HG03045 (cell line): ENCODE measurements around the gene ZMAT5.

Experiments
- ATAC-seq: cut with Tn5 transposase; IDR thresholded peaks from one replicate; pipeline ENCODE4 v1.9.1; 2021; ENCODE audit warnings: mild to moderate bottlenecking, moderate library complexity; ENCODE audit not compliant: unreplicated experiment

Gene ZMAT5

DNA sequence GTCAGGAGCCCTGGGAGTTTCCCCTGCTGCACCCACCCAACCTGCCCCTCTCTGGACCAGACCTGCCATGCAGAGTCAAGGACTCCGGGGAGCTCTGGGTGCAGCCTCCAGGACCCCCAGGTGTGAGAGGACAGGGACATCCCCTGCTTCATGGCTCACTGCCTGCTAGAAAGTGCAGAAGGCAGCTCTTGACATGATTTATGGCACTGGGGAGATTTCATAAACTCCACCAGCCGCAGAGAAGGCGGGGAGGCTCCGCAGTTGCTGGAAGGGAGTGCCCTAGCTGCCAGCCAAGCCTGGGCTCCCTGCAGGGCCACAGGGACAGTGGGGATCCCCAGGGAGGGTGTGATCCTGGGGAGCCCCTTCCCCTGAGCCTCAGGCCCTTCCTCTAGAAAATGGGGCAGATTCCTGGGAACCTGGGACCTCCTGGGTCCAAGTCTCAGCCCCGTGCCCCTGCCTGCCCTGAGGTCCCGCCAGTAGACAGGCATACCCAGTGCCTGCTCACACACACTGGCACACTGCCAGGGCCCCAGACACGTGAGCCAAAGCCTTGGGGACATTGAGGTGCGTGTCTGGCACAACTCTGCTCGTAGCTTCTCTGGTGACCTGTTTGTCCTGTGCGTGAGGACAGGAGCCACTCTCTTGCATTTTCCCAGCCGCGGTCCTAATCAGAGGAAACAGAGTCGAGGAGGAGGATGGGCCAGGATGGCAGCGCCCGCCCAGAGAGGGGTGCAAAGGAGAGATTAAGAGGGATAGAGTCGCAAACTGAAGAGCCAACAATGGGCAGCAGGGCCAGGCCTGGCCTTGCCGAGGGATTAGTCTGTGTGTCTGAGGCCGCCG, 33.2 kb downstream of the ZMAT5 start:
- no peak for ATAC-seq

DNA sequence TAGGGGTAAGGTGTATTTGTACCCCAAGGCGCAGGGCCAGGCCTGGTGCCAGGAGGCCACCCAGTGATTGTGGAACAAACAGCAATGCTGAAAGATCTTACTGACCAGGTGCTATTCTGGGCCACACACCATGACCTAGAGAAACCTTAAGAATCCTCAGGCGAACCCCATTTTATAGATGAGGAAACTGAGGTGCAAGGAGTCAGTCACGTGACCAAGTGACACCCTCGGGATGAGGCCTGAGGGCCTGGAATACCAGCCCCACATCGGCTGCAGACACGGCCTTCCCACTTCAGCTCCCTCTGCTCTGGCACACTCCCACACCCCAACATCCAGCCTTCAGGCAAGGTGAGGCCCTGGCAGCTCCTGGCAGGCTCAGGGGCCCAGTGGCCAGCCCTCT, 33.9 kb downstream of the ZMAT5 start:
- no peak for ATAC-seq

DNA sequence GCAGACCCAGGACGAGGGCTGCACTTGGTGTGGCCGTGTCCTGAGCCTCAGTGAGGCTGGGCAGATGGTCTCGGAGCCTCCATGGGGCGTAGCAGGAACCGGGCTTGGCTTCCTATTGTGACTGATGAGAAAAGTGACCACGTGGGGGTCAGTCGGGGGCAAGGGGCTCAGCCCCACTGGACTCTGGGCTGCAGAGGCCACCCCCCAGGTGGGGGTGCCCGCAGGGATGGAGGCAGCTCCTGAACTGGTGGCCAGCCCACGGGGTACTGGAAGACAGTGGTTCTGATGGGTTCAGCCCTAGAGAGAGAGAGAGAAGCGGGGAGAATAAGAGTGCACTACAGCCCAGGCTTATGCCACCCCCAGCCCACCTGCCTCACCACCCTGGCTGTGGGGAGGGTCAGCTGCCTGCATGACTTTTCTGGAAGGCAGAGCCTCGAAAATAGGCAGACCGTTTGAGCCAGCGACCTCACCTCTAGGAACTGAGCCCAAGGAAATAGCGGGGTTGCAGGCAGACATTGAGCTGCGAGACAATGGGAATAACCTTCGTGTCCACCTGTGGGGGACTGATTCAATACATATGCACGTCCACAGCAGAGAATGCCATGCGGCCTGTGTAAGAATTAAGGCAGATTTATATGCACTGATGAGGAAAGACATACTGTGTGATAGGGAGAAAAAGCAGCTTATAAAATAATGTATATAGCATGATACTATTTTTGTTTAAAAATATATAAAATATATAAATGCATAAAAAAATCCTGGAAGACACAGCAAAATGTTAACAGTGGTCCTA, 35.6 kb downstream of the ZMAT5 start:
- no peak for ATAC-seq

GRCh38 chr22:29729161-29729560, 37.6 kb downstream of the ZMAT5 start:
- ATAC-seq: no peak

GRCh38 chr22:29727131-29727523, 39.7 kb downstream of the ZMAT5 start:
- no peak for ATAC-seq

DNA sequence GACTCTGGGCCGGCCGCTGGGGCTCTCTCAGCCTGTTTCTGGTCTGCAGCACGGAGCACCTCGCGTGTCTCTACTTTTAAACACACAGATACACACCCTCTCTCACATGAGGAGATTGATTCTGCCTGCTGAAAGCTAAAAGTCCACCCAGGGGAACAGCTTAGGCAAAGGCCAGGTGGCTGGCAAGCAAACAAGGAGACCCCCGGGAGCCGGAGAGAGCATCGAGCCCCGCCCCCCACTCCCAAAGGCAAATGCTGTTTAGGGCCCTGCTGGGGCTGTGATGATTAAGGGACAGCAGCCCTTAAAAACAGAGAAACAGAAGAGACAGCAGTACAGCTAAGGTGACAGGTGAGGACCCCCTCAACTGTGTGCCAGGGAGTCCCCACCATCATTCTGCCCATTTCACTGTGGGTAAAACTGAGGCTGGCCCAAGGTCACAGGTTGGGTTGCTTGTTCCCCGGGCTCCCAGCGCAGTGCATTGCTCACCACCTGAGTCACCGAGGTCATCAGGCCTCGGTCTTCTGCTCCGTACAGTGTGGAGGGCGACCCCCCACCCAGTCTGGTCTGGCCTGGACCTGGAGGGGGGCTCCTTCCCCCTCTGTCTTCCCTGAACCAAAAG, 40.2 kb downstream of the ZMAT5 start:
- ATAC-seq: no peak

- ATAC-seq: no peak
Measured at GRCh38 chr22:29726106-29726505, 40.7 kb downstream of the ZMAT5 start.

DNA sequence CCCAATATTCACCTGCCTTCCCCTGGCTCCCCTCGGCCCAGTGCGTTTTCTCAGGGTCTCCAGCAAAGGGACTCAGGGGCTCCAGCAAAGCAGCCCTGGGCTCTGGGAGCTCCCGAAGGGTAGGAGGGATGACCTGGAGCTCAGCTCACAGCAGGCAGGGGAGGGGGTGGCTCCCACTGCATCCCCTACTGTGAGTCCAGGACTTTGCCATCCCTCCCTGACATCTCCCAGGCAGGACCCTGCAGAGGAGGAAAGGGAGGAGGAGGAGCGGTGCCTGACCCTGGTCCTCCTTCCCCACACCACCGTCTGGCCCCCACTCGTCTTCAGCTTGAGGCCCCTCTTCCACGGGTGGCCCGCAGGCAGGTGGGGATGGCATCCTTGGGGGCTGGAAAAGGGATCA, 42.0 kb downstream of the ZMAT5 start:
- no peak for ATAC-seq

- no peak for ATAC-seq
Measured at GRCh38 chr22:29723766-29724165, 43.0 kb downstream of the ZMAT5 start.

DNA sequence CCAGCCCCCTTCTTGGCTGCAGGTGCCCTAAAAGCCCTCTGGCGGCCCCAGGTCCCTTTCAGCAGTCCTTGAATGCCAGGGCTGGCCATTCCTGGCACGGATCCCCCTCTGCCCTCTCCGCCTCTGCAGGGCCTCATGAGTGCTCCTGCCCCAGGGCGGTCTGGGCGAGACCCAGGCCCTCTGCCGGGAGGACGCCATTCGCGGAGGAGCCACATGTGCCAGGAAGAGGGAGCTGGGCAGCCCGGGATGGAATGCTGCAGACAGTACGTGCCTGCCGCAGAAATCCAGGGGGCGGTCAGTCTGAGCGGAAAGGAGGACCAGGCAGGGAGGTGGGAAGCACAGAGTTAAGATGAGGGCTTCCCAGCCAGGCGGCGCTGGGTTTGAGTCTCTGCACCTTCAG, 44.2 kb downstream of the ZMAT5 start:
- ATAC-seq: no peak

- ATAC-seq: no peak
Measured at GRCh38 chr22:29722151-29722550, 44.7 kb downstream of the ZMAT5 start.

DNA sequence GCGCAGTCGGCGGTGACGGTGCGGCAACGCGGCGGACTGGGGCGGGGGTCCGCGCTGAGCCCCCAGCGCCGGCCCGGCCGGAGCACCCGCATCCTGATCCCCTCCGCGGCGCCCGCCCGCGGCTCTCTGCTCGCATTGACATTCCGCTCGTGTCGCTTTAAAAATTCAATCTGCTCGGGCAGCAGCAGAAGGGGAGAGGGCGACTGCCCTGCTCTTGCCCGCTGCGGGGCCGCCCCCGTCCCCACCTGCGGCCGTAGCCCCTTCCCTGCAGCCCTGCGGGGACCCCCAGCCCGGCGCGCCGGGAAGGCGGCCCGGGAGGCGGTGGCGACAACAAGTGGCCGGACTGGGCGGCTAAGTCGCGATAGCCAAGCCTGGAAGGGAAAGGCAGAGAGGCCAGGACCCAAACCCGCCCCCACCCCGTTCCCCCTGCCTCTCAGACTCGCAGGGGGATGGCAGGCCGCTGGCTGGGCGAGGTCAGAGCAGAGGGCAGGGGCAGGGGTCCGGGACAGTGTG, 45.9 kb downstream of the ZMAT5 start:
- no peak for ATAC-seq

- no peak for ATAC-seq
Measured at GRCh38 chr22:29719899-29720645, 46.7 kb downstream of the ZMAT5 start, which contains the start of gene CABP7. TSS of gene CABP7 (plus strand) at chr22:29720003. CDS start at chr22:29720425, 422 bp downstream.

- ATAC-seq: no peak
Measured at GRCh38 chr22:29718949-29719898, 47.6 kb downstream of the ZMAT5 start.

GRCh38 chr22:29717789-29718188, 49.0 kb downstream of the ZMAT5 start:
- no peak for ATAC-seq

GRCh38 chr22:29716814-29717545, 49.8 kb downstream of the ZMAT5 start:
- ATAC-seq: no peak

- no peak for ATAC-seq
Measured at GRCh38 chr22:29715705-29716104, 51.1 kb downstream of the ZMAT5 start.

- no peak for ATAC-seq
Measured at GRCh38 chr22:29715240-29715639, 51.6 kb downstream of the ZMAT5 start.

GRCh38 chr22:29713156-29713727, 53.6 kb downstream of the ZMAT5 start:
- no peak for ATAC-seq
